HG03575 (cell line): Measurements from ENCODE around the gene EIF4E3.
A peak's percentile ranks its signal among the peaks of the same experiment; 100 is the strongest.

ENCODE experiments used
- ATAC-seq: cut with Tn5 transposase; IDR thresholded peaks from one replicate; pipeline ENCODE4 v1.9.1; 2021; ENCODE audit not compliant: unreplicated experiment, insufficient number of reproducible peaks, low FRiP score; ENCODE audit errors: extremely low read depth

EIF4E3 gene

DNA sequence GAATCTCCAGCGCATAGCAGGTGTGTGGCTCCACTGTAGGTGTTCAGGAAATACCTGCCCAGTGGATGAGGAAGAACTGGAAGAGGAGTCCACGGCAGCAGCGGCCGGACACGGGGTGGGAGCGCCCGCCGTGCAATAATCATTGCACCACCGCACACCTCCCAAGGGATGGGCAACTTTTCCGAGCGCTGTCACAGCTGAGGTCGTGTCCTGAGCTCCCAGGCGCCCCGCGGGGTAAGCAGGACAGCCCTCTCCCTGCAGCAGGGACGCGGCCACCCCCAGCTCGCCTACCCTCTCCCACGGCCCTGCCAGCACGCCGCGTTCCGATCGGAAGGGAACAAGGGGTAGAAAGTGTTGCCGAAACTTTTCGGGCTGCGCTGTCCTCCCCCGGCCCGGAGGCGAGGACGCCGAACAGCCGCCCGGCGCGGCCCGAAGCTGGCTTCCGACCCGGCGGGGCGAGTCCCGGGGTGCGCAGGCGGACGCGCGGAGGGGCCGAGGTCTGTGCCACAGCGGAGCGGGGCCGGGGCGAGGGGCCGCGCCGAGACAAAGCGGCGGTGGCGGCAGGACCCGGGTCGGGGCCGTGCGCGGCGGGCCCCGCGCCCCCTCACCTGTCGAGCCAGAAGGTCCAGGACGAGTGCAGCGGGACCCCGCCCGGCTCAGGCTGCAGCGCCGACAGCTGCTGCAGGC is 475 bp downstream of the EIF4E3 start:
- no peak for ATAC-seq

DNA sequence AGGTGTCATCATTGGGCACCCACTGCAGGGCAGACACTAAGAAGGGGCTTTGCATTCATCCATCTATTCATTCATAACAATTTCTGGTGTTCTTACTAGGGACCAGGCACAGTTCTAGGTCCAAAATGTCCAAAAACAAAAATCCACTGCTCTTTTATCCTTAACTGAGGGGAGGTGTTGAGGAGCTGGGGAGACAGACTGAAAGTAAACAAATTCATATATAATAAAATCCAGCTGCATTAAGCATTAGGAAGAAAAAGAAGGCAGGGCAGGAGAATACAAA is 1.1 kb downstream of the EIF4E3 start:
- no peak for ATAC-seq

DNA sequence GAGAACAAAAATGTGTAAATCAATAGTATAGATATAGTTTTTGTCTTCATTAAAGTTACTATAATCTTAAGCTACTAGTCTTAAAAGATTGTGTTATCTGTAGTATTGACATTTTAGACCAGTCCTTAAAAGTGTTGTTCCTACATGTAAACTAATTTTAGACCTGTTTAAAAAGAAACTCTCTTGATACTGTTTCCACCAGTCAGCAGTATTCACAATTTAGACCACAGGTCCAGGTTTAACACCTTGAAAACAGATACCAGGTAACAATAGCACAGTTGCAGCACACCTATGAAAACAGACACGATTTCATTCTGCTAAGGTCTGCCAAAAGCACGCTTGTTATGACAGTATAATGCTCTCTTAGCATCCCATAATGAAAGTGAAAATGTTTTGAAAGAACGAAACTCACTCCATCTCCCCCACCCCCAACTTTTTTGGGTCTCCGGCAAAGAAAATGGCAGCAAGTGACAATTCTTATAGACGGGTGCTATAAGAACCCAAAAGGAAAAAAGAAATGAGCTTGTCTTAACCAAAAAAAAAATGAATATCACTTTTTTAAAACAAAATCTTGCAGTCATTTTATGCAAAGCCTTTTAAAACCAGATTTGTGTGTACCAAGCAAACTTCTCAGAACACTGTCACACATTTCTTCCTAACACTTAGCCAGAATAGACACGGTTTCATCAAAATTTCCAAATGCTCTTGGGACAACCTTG is 1.6 kb downstream of the EIF4E3 start:
- no peak for ATAC-seq

DNA sequence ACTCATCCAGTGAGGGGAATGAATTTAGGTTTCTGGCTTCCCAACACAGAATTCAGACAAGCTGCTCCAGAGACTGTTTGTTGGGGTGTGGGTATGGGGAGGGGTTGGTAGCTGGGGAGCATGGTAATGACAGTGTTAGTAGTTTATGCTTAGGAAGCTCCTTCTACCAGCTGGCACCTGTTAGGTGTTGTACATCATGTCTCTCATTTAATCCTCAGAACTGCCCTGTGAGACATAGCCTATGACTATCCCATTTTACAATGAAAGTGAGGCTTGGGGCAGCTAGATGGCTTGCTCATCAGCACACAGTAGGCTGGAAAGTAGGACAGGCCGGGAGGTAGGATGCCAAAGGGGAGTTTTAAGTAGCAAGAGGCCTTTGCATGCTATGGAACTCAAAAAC is 2.5 kb downstream of the EIF4E3 start:
- ATAC-seq: no peak

DNA sequence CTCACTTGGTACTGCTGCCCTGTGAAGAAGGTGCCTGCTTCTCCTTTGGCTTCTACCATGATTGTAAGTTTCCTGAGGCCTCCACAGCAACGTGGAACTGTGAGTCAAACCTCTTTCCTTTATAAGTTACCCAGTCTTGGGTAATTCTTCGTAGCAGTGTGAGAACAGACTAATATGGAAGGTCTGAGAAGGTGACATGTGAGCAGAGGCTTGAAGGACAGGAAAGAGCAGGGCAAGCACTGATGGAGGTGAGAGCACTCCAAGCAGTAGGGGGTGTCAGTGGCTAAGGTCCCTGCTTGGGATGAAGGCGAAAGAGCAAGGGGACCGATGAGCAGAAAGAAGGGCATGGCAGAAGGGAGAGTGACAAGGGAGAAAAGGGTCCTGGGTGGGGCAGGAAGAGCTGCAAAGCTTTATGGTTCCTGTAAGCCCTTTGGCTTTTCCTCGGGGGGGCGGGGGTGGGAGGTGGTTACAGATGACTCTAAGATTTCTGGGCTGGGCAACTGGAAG is 3.5 kb downstream of the EIF4E3 start:
- ATAC-seq: no peak

DNA sequence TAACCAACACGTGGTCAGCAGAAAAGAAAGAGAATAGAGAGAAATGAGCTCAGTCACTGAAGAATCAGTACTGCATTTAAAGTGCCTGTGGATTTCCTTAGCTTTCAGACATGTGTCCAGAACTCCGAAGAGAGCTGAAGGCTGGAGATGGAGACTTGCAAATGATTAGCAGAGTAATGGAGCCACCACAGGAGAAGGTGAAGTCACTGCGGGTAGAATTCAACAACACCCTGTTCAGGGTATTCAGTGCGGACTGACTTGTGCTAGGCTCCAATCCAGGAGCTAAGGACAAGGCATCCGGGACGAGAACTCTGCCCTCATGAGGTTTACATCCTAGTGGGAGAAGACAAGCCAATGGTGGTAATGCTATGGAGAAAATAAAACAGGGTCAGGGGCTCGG is 4.2 kb downstream of the EIF4E3 start:
- ATAC-seq: no peak

DNA sequence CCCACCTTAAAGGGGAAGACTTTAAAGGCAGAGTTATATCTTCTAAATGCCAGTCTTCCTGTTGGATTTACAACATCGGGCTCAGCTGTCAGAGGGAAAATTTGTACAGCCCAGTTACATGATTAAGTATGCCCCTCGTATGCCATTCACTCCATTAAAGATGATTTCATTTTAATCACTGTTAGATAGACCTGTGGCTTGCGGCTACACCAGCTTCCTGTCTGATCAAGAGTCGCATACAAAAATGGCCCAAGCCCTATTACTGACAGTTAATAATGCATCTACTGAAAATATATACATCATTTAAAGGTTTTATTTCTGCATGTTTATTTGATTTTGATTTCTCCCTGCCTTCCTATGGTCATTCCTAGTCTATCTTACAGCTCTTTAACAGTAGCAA is 7.1 kb downstream of the EIF4E3 start:
- ATAC-seq: no peak

DNA sequence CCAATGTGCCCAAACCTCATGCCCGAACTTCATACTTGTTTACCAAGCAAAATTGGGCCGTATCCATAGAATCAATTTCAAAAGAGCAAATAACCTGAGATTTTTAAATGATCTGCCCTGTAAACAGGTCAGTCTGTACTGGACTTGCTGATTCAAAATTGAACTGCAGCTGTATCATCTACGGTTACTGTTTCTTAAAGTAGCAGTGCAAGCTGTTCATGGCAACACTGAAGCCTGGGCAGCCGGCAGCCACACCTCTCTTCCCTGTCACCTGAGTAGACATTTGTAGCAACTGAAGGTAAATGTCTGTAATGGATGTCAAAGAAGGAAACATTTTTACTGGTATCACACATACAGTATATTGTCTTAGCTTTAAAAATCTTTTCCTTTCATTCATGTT is 10.6 kb downstream of the EIF4E3 start:
- ATAC-seq: no peak

DNA sequence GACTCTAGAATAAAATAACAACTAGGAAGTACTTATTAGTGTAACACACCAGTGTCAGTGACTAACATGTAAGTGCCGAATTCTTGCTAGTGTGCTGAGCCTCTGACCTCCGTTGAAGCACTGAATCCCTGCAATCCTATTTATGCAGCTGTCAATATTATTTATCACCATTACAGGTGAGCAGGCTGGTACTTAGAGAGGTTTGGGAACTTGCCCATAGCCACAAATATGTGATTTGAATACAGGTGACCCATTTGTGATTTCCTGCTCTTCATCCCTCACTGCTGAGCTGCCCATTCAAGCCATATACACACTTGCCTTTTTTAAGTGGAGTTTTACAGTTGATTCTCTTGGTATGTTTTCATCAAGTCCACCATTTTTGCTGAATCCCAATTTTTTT is 12.2 kb downstream of the EIF4E3 start:
- ATAC-seq: no peak

DNA sequence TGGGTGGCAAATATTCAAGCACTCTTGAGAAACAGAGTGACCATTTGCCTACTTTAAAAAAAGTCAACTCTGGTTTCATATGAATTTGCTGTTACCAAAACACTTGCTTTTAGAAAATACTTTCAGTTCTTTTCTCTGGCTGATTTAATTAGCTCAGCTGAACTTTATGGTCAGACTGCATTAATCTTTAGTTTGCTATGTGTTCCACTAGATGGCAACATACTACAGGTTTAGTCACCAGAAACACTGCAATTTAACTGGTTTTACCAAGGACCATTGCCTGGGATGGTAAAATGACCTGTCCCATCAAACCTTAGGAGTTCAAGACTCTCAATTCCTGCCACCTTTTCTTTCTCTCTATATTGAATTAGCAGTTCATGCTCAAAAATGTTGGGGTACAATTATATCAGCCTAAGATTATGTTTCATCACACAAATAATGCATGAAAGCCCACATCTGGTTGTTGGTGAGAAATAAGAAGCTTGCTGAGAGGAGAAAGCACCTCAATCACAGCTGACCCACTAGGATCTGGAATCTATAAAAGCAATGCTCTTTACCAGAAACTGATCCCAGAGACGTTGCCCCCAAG is 14.2 kb downstream of the EIF4E3 start:
- peak; percentile 55 for ATAC-seq

DNA sequence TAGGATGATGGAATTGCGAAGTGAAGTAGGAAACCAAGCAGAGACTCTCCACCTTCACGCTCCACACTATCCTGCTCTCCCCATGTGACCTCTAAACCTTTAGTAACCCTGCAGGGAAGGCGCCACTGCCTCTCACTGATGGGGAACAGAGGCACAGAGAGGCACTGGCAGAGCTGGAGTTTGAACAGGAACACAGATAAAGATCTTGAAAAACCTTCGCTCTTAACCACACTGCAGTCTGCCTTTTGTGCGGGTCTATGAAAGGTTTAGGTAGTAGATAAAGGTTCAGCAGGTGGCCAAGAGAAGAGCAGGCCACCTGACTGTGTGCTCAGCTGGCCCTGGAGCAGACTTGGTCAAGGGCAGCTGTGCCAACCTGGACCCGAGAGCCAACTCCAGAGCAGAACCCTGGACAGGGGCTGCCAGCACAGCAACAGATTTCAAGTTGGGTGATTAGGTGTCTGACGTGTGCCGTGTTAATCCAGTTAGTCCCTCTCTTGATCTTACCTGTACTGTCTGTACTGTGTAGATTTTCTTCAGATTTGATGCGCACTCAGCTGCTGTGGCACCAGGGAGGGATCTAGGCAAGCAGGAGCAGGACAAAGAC is 15.2 kb downstream of the EIF4E3 start:
- ATAC-seq: no peak

DNA sequence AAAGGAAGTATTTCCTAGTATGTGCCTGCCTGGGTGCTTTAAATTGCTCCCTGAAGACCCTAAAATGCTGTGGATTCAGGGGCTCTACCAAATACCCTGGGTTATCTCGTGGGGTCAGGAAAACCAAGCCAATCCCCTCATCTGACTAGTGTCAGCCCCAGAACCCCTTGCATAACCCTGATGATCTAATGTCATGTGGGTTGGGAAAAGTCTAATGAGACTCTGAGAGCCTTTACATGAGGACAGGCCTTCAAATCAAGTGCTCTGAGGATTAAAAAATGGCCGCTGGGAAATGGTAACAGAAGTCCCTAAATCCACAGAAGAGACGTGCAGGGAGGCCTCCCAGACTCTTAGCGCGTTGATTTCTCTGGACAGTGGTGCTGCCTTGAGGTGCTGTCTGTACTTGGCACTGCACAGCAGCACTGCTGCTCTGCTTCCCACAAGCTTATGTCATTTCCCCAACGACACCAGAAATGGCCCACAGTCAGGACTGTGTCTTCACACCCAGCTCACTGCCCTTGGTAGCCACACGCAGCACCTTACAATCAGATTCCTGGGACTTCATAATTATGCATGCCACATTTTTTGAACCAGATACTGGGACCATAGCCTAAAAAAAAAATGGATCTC is 16.6 kb downstream of the EIF4E3 start:
- ATAC-seq: no peak

DNA sequence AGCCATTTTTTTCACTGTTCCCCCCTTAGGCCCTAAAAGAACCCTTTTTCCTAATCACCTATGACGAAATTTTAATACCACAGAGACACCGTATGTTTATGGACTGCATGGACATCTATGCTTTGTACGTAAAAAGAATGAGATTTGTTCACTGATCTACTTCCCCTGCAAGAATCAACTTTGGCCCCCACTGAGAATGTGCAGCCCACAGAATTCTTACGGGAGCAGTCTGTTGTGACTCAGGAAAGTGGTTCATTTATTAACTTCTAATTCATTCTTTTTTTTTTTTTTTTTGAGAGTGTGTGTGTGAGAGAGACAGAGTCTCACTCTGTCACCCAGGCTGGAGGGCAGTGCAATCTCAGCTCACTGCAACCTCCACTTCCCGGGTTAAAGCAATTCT is 17.6 kb downstream of the EIF4E3 start:
- ATAC-seq: no peak

DNA sequence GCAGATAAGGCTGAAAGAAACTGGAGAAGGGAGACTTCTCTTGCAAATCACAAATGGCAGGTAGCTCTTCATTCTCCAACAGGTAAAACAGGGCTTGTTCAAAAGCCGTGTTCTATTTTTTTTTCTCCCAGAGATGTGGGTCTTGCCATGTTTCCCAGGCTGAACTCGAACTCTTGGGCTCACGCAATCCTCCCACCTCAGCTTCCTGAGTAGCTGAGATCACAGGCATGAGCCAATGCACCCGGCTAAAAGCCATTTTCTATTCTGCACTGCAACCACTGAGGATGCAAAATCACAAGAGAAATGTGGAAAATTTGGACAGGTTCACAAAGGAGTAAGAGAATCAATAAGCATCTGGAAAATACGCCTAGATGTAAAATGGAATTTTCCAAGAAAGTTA is 19.5 kb downstream of the EIF4E3 start:
- ATAC-seq: no peak

DNA sequence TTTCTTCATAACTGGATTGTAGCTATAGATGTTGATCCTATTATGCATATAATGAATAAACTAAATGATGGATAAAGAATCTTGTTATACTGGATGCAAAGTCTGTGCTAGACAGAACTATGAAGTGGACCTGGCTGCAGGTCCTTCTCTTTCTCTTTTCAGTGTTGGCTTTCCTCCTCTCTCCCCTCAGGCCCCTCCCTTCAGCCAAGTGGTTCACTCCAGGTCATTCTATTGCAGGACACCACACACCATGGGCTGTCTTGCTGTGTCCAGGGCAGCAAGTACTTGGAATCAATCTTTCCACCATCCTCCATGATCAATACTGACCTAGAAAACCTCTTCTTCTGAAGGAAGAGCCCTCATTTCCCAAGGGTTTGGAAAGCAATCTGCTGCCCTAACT is 20.3 kb downstream of the EIF4E3 start:
- ATAC-seq: no peak

DNA sequence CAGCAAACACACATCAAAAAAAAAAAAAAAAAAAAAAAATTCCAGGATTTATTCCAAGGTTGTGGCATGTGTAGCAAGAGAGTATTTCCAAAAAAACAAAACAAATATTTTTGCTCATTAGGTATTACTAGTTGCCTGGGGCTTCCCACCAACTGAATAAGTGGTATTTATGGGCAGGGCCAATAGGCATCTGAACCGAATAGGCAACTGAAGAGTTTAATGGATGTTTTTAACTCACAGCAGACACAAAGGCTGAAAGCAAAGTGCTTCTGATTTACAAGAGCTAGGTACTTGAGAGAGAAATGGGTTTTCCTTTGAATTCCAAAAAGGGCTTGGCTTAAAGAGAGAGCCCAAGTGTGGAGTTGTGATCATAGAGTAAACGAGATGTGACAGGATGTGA is 21.4 kb downstream of the EIF4E3 start:
- ATAC-seq: no peak

DNA sequence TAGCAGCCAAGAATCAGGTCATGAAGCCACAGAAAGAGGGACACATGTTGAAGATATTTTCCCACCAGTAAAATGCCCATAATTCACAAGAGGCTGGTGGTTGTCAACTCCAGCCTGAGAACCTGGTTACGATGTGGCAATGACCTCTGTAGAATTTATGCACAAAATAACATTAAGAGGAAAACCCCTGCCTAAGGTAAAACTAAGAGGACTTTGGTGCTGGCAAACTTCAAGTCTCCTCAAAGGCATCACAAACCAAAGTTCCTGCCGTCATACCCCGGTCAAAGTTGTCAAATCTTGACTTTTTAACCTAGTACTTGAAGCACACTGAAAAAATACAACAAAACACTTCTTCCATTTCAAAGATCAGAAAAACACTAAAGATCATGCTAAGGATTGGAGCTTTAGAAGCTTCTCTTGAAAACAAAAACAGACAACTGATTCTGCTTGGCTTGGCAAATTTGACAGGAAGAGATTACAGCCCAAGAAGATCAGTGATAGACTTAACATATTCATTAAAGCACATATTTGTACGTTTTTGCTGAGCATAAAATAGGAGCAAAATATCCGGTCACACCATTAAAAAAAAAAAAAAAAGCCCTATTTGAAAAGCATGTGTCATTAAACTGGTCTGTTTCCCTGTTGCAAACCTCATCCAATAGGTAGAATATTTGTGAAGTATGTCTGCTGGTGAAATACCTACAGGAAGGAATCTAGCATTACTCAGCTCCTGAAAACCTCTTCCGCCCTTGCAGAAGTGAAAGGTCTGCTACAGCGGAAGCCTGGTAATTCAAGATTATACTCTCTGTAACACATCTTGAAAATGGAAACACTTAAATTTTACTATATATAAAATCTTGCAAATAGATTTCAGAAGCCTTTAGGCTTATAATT is 22.8 kb downstream of the EIF4E3 start:
- no peak for ATAC-seq

DNA sequence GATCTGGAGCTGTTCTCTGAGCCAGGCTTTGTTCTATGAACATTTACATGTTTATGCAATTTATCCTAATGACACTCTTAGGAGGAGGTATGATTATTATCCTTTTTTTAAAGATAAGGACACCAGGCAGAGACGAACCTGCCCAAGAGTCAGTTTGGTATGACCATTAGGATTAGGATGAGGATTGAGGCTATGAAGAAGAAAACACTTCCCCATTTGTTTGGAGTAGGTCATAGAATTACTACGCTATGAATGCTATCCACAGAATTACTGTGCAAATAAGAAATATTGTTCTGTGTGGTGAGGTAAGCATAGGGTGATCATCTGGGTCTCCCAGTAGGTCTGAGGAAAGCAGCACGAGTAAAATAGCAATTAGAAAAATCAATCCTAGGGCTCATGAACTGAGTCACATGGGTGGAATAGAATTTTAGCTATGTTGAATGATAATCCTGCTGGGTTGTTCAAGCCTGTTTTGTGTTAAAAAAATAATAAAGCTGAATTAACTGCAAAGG is 23.9 kb downstream of the EIF4E3 start:
- ATAC-seq: no peak
